Activated B cell treated with CpG ODN at 0.5 μM for 24 hours (primary cell): Measurements from ENCODE around the gene LDLRAD4. TPM values are rescaled to one million over a fixed set of nuclear protein-coding genes. Genes with fewer than 3 reads are reported as not detected.

Source experiments
- ATAC-seq: fragments of 200-7000 bp; cut with Tn5 transposase; one replicate; pipeline ENCODE4 v1.10.0; 2021; ENCODE audit warnings: low read depth, mild to moderate bottlenecking, moderate library complexity
- CTCF ChIA-PET: fragments of 350-600 bp; sonication (Branson Sonifier 250); formaldehyde crosslinking; loops from one replicate; lab custom pipeline; 2021; ENCODE audit warnings: antibody characterized with exemption; lab: Charles Lee
- POLR2A ChIA-PET: fragments of 350-600 bp; sonication (Branson Sonifier 250); formaldehyde crosslinking; loops from one replicate; lab custom pipeline; 2021; ENCODE audit warnings: antibody characterized with exemption; lab: Charles Lee
- DNase-seq: peaks from one replicate; pipeline ENCODE4 v3.0.0; 2022
- H3K27ac Mint-ChIP-seq: one replicate; pipeline ENCODE4 v1.8.0; 2020; ENCODE audit warnings: mixed read lengths
- H3K27me3 Mint-ChIP-seq: one replicate; pipeline ENCODE4 v1.8.0; 2021; ENCODE audit warnings: mixed read lengths
- H3K36me3 Mint-ChIP-seq: one replicate; pipeline ENCODE4 v1.8.0; 2021; ENCODE audit warnings: low read depth, mixed read lengths
- H3K4me1 Mint-ChIP-seq: one replicate; pipeline ENCODE4 v1.8.0; 2021; ENCODE audit warnings: mixed read lengths
- H3K4me3 Mint-ChIP-seq: one replicate; pipeline ENCODE4 v1.8.0; 2020; ENCODE audit warnings: mild to moderate bottlenecking, mixed read lengths
- H3K9me3 Mint-ChIP-seq: one replicate; pipeline ENCODE4 v1.8.0; 2020; ENCODE audit warnings: mixed read lengths
- CTCF ChIP-seq: fragments of 200-600 bp; IDR thresholded peaks from one replicate; pipeline ENCODE4 v1.8.0; 2022; ENCODE audit warnings: antibody characterized with exemption, mild to moderate bottlenecking
- intact Hi-C: fragments of 100-400 bp; cut with micrococcal nuclease; formaldehyde crosslinking; loops from one replicate; pipeline ENCODE4 v1.15.1; 2024
- total RNA-seq: library from RNA; stranded (reverse); gene quantifications from 2 replicates; pipeline ENCODE4 v1.2.3, GENCODE V29; 2022

The LDLRAD4 gene
- total RNA-seq, 1 donor from 2014 or later: 66.9 TPM

GRCh38 chr18:13513021-13513420, 294.5 kb downstream of the LDLRAD4 start:
- intact Hi-C loops: no loop called here
- no peak overlapping the region for H3K4me3 Mint-ChIP-seq

GRCh38 chr18:13513481-13513880, 294.9 kb downstream of the LDLRAD4 start:
- no peak overlapping the region for H3K27ac Mint-ChIP-seq
- no peaks in the 10 kb centered on the region for H3K27me3 Mint-ChIP-seq
- H3K36me3 Mint-ChIP-seq: peaks cover 20% of the 10 kb centered on the region
- TF ChIP-seq CTCF: no peak
- ChIA-PET POLR2A (no interaction called here), CTCF (no interaction called here)
- ATAC-seq: no peak
- peaks cover 6% of the 10 kb centered on the region for H3K9me3 Mint-ChIP-seq
- H3K4me1 Mint-ChIP-seq: peaks cover 15% of the 10 kb centered on the region
- DNase-seq: no peak
- intact Hi-C loops: no loop called here
- H3K4me3 Mint-ChIP-seq: no peak overlapping the region

More at GRCh38 chr18:13513021-13513420, 294.5 kb downstream of the LDLRAD4 start:
- POLR2A ChIA-PET: no interaction called here
- DNase-seq (no peak), ATAC-seq (no peak)
- CTCF ChIA-PET: no interaction called here
- peaks cover 15% of the 10 kb centered on the region for H3K36me3 Mint-ChIP-seq
- TF ChIP-seq CTCF: no peak
- peaks cover 2% of the 10 kb centered on the region for H3K9me3 Mint-ChIP-seq
- peaks cover 15% of the 10 kb centered on the region for H3K4me1 Mint-ChIP-seq
- H3K27me3 Mint-ChIP-seq: no peaks in the 10 kb centered on the region
- no peak overlapping the region for H3K27ac Mint-ChIP-seq

GRCh38 chr18:13514558-13514957, 296.0 kb downstream of the LDLRAD4 start:
- POLR2A ChIA-PET: no interaction called here
- Mint-ChIP-seq H3K27ac (no peak overlapping the region), H3K9me3 (peaks cover 6% of the 10 kb centered on the region), H3K4me3 (no peak overlapping the region), H3K36me3 (peaks cover 22% of the 10 kb centered on the region), H3K27me3 (no peaks in the 10 kb centered on the region), H3K4me1 (peaks cover 15% of the 10 kb centered on the region)
- no peak for DNase-seq
- CTCF ChIA-PET: no interaction called here
- intact Hi-C loops: no loop called here
- no peak for ATAC-seq
- TF ChIP-seq CTCF: no peak

- Mint-ChIP-seq H3K4me1 (peaks cover 21% of the 10 kb centered on the region), H3K27me3 (no peaks in the 10 kb centered on the region), H3K27ac (no peak overlapping the region), H3K4me3 (no peak overlapping the region), H3K9me3 (peaks cover 6% of the 10 kb centered on the region), H3K36me3 (peaks cover 22% of the 10 kb centered on the region)
- ATAC-seq (no peak), DNase-seq (no peak)
- no peak for TF ChIP-seq CTCF
- intact Hi-C loops: no loop called here
- ChIA-PET POLR2A (no interaction called here), CTCF (no interaction called here)
Observed at GRCh38 chr18:13516855-13517254, 298.3 kb downstream of the LDLRAD4 start.

DNA sequence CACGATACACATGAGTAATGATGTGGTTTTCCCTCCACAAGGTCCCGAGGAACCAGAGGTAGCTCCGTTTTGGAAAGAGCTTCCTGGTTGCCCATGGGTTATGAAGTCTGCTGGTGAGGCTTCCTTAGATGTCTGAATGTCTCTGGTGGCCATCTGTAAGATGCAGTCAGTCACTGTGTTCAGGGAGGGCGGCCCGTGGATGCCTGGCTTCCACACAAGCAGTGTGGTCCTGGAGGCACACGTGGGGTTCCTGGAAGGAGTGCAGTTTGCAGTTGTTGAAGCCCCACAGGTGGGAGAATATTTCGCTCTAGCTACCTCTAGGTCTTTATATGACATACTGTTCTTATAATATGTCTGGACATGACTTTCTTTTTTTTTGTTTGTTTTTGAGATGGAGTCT, 298.8 kb downstream of the LDLRAD4 start:
- ChIA-PET POLR2A (no interaction called here), CTCF (no interaction called here)
- Mint-ChIP-seq H3K36me3 (peaks cover 22% of the 10 kb centered on the region), H3K27ac (no peak overlapping the region), H3K9me3 (peaks cover 6% of the 10 kb centered on the region), H3K27me3 (no peaks in the 10 kb centered on the region), H3K4me1 (peaks cover 16% of the 10 kb centered on the region), H3K4me3 (no peak overlapping the region)
- intact Hi-C loops: no loop called here
- no peak for ATAC-seq
- DNase-seq: no peak
- TF ChIP-seq CTCF: no peak
